GM18907 (cell line): ENCODE results near the gene LCE1D.

Experiments
- ATAC-seq: cut with Tn5 transposase; IDR thresholded peaks from one replicate; pipeline ENCODE4 v1.9.1; 2021; ENCODE audit warnings: mild to moderate bottlenecking, moderate library complexity; ENCODE audit not compliant: unreplicated experiment

Gene LCE1D

GRCh38 chr1:152796421-152796820, at the start of gene LCE1D:
LCE1D (plus strand) TSS chr1:152796721; CDS start chr1:152797795, 1,074 bp downstream.
- no peak for ATAC-seq

GRCh38 chr1:152747831-152748230, 48.7 kb upstream of the LCE1D start:
- no peak for ATAC-seq

- ATAC-seq: no peak
Measured at GRCh38 chr1:152752225-152752624, 44.3 kb upstream of the LCE1D start.

GRCh38 chr1:152753586-152753985, 42.9 kb upstream of the LCE1D start:
- ATAC-seq: no peak

- ATAC-seq: no peak
Measured at GRCh38 chr1:152756872-152757271, 39.6 kb upstream of the LCE1D start.

GRCh38 chr1:152757747-152758146, 38.8 kb upstream of the LCE1D start, which contains the start of gene KPRP:
KPRP (plus strand) TSS chr1:152758025; CDS start chr1:152759589, 1,564 bp downstream.
- ATAC-seq: no peak

GRCh38 chr1:152758636-152759035, 37.9 kb upstream of the LCE1D start:
- no peak for ATAC-seq

- no peak for ATAC-seq
Measured at GRCh38 chr1:152759453-152760173, 36.9 kb upstream of the LCE1D start.

GRCh38 chr1:152760551-152761190, 35.9 kb upstream of the LCE1D start:
- ATAC-seq: no peak

- ATAC-seq: no peak
Measured at GRCh38 chr1:152761609-152762213, 34.8 kb upstream of the LCE1D start.

- ATAC-seq: no peak
Measured at GRCh38 chr1:152768847-152769533, 27.5 kb upstream of the LCE1D start.

GRCh38 chr1:152770411-152770810, 26.1 kb upstream of the LCE1D start:
- no peak for ATAC-seq

- no peak for ATAC-seq
Measured at GRCh38 chr1:152774875-152775274, 21.6 kb upstream of the LCE1D start, which contains the start of gene LCE1F. LCE1F (plus strand) TSS chr1:152775140; CDS start chr1:152776372, 1,232 bp downstream.

GRCh38 chr1:152776361-152776760, 20.2 kb upstream of the LCE1D start:
- no peak for ATAC-seq

GRCh38 chr1:152777510-152778137, 18.9 kb upstream of the LCE1D start:
- no peak for ATAC-seq

- ATAC-seq: no peak
Measured at GRCh38 chr1:152783095-152783494, 13.4 kb upstream of the LCE1D start.

- ATAC-seq: no peak
Measured at GRCh38 chr1:152786077-152786476, 10.4 kb upstream of the LCE1D start, which contains the start of gene LCE1E. LCE1E (plus strand) TSS chr1:152786257; CDS start chr1:152787300, 1,043 bp downstream.

- ATAC-seq: no peak
Measured at GRCh38 chr1:152795686-152796085, 835 bp upstream of the LCE1D start.

GRCh38 chr1:152801333-152801732, 4.8 kb downstream of the LCE1D start:
- no peak for ATAC-seq

- no peak for ATAC-seq
Measured at GRCh38 chr1:152806576-152806975, 10.1 kb downstream of the LCE1D start, which contains the start of gene LCE1C. LCE1C (minus strand) TSS chr1:152806651; CDS start chr1:152805478, 1,173 bp downstream.

GRCh38 chr1:152811050-152811449, 14.5 kb downstream of the LCE1D start:
- ATAC-seq: no peak
